Memory B cell (primary cell): ENCODE results near the gene GRK4.

Experiments
- ATAC-seq: fragments of 150-1000 bp; cut with Tn5 transposase; 2 replicates; pipeline ENCODE4 v1.10.0; 2021; ENCODE audit warnings: low read depth, mild to moderate bottlenecking, moderate library complexity
- DNase-seq, 2 donors: peaks; one replicate each; pipeline ENCODE4 v3.0.0; 2022; ENCODE audit warnings: low spot score in 2 of 2
- H3K27ac Mint-ChIP-seq: one replicate; pipeline ENCODE4 v1.8.0; 2022; ENCODE audit warnings: mild to moderate bottlenecking, moderate library complexity, mixed read lengths
- H3K27me3 Mint-ChIP-seq: one replicate; pipeline ENCODE4 v1.8.0; 2022; ENCODE audit warnings: mixed read lengths
- H3K36me3 Mint-ChIP-seq: one replicate; pipeline ENCODE4 v1.8.0; 2022; ENCODE audit warnings: mild to moderate bottlenecking, mixed read lengths
- H3K4me1 Mint-ChIP-seq: one replicate; pipeline ENCODE4 v1.8.0; 2022; ENCODE audit warnings: mixed read lengths
- H3K4me3 Mint-ChIP-seq: one replicate; pipeline ENCODE4 v1.8.0; 2022; ENCODE audit warnings: mild to moderate bottlenecking, moderate library complexity, mixed read lengths
- H3K9me3 Mint-ChIP-seq: one replicate; pipeline ENCODE4 v1.8.0; 2022; ENCODE audit warnings: mixed read lengths

Gene GRK4

DNA sequence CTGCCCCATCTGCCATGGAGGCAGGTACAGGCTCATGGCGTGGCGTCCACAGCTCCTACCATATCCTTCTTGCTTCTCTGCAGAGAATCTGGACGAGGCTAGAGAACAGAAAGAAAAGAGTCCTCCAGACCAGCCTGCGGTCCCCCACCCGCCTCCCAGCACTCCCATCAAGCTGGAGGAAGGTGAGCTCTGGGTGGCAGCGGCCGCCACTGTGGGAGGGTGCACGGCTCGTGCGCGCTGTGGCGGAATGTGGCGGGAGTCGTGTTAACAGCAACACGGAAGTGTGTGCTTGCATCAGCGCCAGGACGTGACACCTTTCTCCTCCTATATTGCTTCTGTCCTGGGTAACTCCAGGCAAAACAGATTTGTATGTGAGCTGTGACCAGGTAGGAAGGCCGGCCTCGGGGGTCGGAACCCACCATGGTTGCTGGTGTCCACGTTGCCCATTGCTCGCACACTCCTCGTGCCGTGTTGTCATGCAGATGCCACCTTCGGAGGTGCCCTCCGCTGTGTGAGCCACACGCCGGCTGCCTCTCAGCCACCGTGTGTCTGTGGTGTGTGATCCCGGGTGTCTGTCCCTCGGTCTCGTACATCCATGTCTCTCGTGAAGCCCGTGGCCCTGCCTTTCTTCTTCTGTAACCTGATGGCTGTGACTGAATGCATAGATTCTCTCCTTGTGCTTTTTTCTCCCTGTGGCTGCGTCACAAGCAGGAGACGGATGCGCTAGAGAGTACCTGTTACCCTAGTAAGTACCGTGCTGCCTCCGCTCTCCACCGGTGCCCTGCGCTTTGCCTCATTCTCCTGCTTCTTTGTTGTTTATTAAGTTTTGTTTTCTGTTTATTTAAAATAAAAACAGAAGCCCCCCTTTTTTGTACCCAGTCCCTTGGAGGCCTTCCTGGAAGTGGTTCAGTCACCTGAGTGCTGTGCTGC lies 37.2 kb upstream of the GRK4 start:
- no peak overlapping the region for H3K27ac Mint-ChIP-seq
- DNase-seq = no peak
- peaks cover 31% of the 10 kb centered on the region for H3K36me3 Mint-ChIP-seq
- ATAC-seq = no peak
- no peaks in the 10 kb centered on the region for H3K9me3 Mint-ChIP-seq
- H3K27me3 Mint-ChIP-seq = no peaks in the 10 kb centered on the region
- peaks cover 29% of the 10 kb centered on the region for H3K4me1 Mint-ChIP-seq
- no peak overlapping the region for H3K4me3 Mint-ChIP-seq

DNA sequence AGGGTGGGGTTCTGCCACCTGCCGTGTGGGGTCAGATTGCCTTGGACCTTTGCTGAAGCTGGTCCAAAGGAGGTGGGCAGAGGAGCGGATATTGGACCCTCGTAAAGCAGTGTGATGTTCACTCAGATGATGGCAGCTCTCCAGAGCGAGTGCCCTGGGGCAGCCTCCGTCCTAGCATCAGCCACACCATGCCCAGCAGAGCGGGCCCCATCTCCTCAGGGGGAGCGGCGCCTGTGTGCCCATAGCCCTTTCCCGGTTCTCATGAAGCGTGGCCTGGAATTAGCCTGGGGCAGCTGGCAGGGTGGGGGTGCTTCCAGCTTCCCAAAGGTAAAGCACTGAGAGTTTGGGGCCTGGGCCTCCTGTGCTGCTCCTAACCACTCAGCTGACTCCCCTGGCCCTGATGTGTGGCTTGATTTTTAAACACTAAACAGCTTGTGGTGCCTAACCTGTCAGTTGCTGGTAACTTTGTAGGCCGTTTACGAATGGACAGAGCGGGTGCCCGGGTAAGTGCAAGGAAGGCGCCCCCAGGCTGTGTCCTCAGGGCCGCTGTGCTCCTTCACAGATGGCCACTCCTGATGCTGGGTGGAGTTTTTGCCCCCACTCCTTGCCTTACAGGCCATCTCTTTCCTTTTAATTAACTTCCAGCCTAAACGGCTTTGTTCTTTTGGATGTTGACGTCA lies 36.2 kb upstream of the GRK4 start:
- Mint-ChIP-seq H3K36me3 (peaks cover 25% of the 10 kb centered on the region), H3K27me3 (no peaks in the 10 kb centered on the region), H3K9me3 (no peaks in the 10 kb centered on the region), H3K27ac (peak overlapping the region; percentile 35), H3K4me3 (no peak overlapping the region), H3K4me1 (peaks cover 27% of the 10 kb centered on the region)
- ATAC-seq (no peak), DNase-seq (no peak)

- Mint-ChIP-seq H3K9me3 (no peaks in the 10 kb centered on the region), H3K36me3 (peaks cover 25% of the 10 kb centered on the region), H3K4me3 (no peak overlapping the region), H3K4me1 (peaks cover 25% of the 10 kb centered on the region), H3K27ac (peak overlapping the region; percentile 35), H3K27me3 (no peaks in the 10 kb centered on the region)
- DNase-seq = no peak
- ATAC-seq = no peak
Observed at GRCh38 chr4:2927696-2928075, 35.7 kb upstream of the GRK4 start.

- H3K36me3 Mint-ChIP-seq = peaks cover 22% of the 10 kb centered on the region
Observed at GRCh38 chr4:2928242-2929176, 34.9 kb upstream of the GRK4 start.

DNA sequence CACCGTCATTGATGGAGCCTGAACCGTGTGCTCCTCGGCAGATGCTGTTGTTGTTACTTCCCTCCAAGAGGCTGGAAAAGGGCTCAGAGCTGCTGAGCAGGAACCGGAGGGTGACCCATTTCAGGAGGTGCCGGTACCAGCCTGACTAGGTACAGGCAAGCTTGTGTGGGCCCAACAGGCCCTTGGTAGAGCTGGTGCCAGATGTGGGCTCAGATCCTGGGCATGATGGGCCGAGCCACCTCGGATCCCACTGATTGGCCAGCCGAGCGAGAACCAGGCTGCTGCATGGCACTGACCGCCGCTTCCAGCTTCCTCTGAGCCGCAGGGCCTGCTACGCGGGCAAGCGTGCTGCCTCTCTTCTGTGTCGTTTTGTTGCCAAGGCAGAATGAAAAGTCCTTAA lies 33.9 kb upstream of the GRK4 start:
- no peak overlapping the region for H3K27ac Mint-ChIP-seq

More at GRCh38 chr4:2928242-2929176, 34.9 kb upstream of the GRK4 start:
- no peak for ATAC-seq
- Mint-ChIP-seq H3K4me1 (peaks cover 26% of the 10 kb centered on the region), H3K27me3 (no peaks in the 10 kb centered on the region), H3K4me3 (no peak overlapping the region), H3K27ac (peak overlapping the region; percentile 35), H3K9me3 (no peaks in the 10 kb centered on the region)
- no peak for DNase-seq

GRCh38 chr4:2930135-2930757 lies 33.1 kb upstream of the GRK4 start:
- H3K9me3 Mint-ChIP-seq = no peaks in the 10 kb centered on the region
- no peak for DNase-seq
- peaks cover 20% of the 10 kb centered on the region for H3K36me3 Mint-ChIP-seq
- peaks cover 25% of the 10 kb centered on the region for H3K4me1 Mint-ChIP-seq
- no peak overlapping the region for H3K4me3 Mint-ChIP-seq
- peak overlapping the region; percentile 86 for H3K27ac Mint-ChIP-seq
- no peak for ATAC-seq
- no peaks in the 10 kb centered on the region for H3K27me3 Mint-ChIP-seq

More for the DNA sequence above, 33.9 kb upstream of the GRK4 start:
- peaks cover 20% of the 10 kb centered on the region for H3K36me3 Mint-ChIP-seq
- ATAC-seq (no peak), DNase-seq (no peak)
- H3K27me3 Mint-ChIP-seq = no peaks in the 10 kb centered on the region
- no peaks in the 10 kb centered on the region for H3K9me3 Mint-ChIP-seq
- no peak overlapping the region for H3K4me3 Mint-ChIP-seq
- peaks cover 25% of the 10 kb centered on the region for H3K4me1 Mint-ChIP-seq

GRCh38 chr4:2930758-2931511 lies 32.4 kb upstream of the GRK4 start:
- DNase-seq = no peak
- H3K27me3 Mint-ChIP-seq = no peaks in the 10 kb centered on the region
- peak overlapping the region; percentile 86 for H3K27ac Mint-ChIP-seq
- no peak for ATAC-seq
- H3K4me3 Mint-ChIP-seq = peak overlapping the region; percentile 49
- peaks cover 31% of the 10 kb centered on the region for H3K4me1 Mint-ChIP-seq
- H3K9me3 Mint-ChIP-seq = no peaks in the 10 kb centered on the region
- peaks cover 19% of the 10 kb centered on the region for H3K36me3 Mint-ChIP-seq

DNA sequence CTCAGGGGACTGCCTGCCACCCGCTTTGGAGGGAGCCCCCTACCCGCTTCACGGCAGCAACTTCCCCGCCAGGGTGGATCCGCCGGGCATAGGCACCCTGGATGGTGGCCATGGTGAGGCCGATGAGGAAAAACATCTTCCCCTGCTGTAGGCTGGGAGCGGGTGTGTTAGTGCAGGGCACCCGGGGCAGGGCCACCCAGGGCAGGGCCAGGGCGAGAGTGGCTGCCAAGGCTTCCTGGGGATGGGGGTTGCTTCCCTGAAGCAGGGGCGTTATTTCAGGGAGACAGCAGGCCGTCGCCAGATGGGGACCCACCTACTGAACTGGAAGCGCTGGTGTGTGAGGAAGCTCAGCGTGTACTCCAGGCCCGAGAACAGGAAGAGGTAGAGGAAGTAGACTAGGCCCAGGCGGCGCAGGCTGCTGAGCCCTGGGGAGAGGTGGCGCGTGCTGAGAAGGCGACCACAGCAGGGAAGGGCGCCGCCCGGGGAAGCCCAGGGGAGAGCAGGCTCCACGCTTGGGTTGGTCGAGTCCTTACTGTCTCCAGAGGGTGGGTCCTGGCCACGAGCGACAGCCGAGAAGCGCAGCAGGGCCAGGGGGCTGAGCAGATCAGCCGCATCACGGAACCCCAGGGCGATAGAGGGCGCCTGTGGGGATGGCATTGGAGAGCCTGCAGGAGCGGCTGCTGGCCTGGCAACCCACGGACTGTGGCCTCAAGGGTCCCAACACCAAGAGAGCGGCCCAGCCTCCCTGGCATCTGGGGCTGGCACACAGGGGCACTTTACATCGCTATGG lies 31.7 kb upstream of the GRK4 start:
- H3K27ac Mint-ChIP-seq = peak overlapping the region; percentile 86
- peak; percentile 74 for ATAC-seq
- H3K4me1 Mint-ChIP-seq = peaks cover 38% of the 10 kb centered on the region
- H3K27me3 Mint-ChIP-seq = no peaks in the 10 kb centered on the region
- no peaks in the 10 kb centered on the region for H3K9me3 Mint-ChIP-seq
- DNase-seq = peak; percentile 76 to 82
- peaks cover 18% of the 10 kb centered on the region for H3K36me3 Mint-ChIP-seq
- H3K4me3 Mint-ChIP-seq = peak overlapping the region; percentile 49

DNA sequence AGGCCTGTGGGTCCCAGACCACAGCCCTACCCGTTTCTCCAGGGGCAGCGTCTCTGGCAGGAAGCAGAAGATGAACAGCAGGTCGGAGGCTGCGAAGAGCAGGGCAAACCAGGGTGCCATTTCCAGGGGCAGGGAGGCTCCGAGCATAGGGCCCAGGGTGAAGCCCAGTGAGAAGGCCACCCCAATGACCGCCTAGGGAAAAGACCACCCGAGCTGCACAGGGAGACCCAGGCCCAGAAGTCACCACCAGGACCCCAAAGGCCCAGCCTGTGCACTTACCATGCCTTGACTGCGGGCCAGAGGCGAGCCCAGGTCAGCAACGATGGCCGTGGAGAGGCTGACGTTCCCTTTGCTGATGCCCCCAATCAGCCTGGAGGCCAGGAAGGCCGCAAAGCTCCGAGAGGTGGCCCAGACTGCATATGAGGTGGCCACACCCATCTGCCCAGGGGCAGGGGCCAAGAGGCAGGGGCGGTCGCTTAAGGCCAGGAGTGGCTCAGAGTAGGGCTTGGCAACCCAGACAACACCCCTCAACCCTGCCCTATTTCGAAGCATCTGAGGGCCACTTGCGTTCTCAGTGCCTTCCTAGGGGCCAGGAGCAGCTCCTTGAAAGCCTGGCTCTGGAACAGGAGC lies 30.9 kb upstream of the GRK4 start:
- H3K27me3 Mint-ChIP-seq = no peaks in the 10 kb centered on the region
- H3K4me3 Mint-ChIP-seq = peak overlapping the region; percentile 93
- ATAC-seq = peak; percentile 1
- H3K9me3 Mint-ChIP-seq = no peaks in the 10 kb centered on the region
- DNase-seq = peak in 1 of 2 donors; percentile 35
- peak overlapping the region; percentile 86 for H3K27ac Mint-ChIP-seq
- H3K36me3 Mint-ChIP-seq = peaks cover 18% of the 10 kb centered on the region
- H3K4me1 Mint-ChIP-seq = peaks cover 45% of the 10 kb centered on the region

- Mint-ChIP-seq H3K36me3 (peaks cover 14% of the 10 kb centered on the region), H3K27me3 (no peaks in the 10 kb centered on the region), H3K4me1 (peaks cover 46% of the 10 kb centered on the region), H3K4me3 (peak overlapping the region; percentile 93), H3K27ac (peak overlapping the region; percentile 86), H3K9me3 (no peaks in the 10 kb centered on the region)
- DNase-seq = peak; percentile 23 to 38
- no peak for ATAC-seq
Observed at GRCh38 chr4:2932951-2933565, 30.3 kb upstream of the GRK4 start.

- ATAC-seq (no peak), DNase-seq (no peak)
- Mint-ChIP-seq H3K9me3 (no peaks in the 10 kb centered on the region), H3K4me3 (peak overlapping the region; percentile 93), H3K36me3 (peaks cover 11% of the 10 kb centered on the region), H3K27me3 (no peaks in the 10 kb centered on the region), H3K4me1 (peaks cover 46% of the 10 kb centered on the region), H3K27ac (peak overlapping the region; percentile 86)
Observed at GRCh38 chr4:2933566-2934076, 29.8 kb upstream of the GRK4 start.
